Loucy (cell line): Measurements from ENCODE around the gene MICALL1.

Experiments
- H2AFZ ChIP-seq: fragments of 200-600 bp; sonication (generic); 2 replicates; pipeline ENCODE4 v1.6.0; 2016; ENCODE audit warnings: antibody characterized with exemption, mild to moderate bottlenecking, low read length, moderate library complexity
- H3F3A ChIP-seq: fragments of 200-600 bp; 2 replicates; pipeline ENCODE4 v1.6.0; 2016; ENCODE audit warnings: antibody characterized with exemption, low read depth, mild to moderate bottlenecking
- H3K27me3 ChIP-seq: fragments of 200-600 bp; sonication (generic); 2 replicates; pipeline ENCODE4 v1.6.1; 2014; ENCODE audit warnings: low read length, mild to moderate bottlenecking; ENCODE audit not compliant: insufficient read depth, poor library complexity, severe bottlenecking
- H3K36me3 ChIP-seq: fragments of 200-600 bp; sonication (generic); 2 replicates; pipeline ENCODE4 v1.6.1; 2016; ENCODE audit warnings: low read length; ENCODE audit not compliant: insufficient read depth
- H3K4me1 ChIP-seq: fragments of 200-600 bp; sonication (generic); 2 replicates; pipeline ENCODE4 v1.5.1; 2014; ENCODE audit warnings: low read length, mild to moderate bottlenecking; ENCODE audit not compliant: insufficient read depth, poor library complexity, severe bottlenecking
- H3K4me2 ChIP-seq: fragments of 200-600 bp; sonication (generic); 2 replicates; pipeline ENCODE4 v1.6.0; 2014; ENCODE audit warnings: antibody characterized with exemption, low read length, low read depth, mild to moderate bottlenecking; ENCODE audit not compliant: poor library complexity, severe bottlenecking
- H3K4me3 ChIP-seq: fragments of 200-600 bp; sonication (generic); 2 replicates; pipeline ENCODE4 v1.5.1; 2014; ENCODE audit warnings: low read length, mild to moderate bottlenecking, mixed read lengths; ENCODE audit not compliant: poor library complexity, severe bottlenecking
- H3K79me2 ChIP-seq: fragments of 200-600 bp; sonication (generic); 2 replicates; pipeline ENCODE4 v1.6.1; 2014; ENCODE audit warnings: low read length; ENCODE audit not compliant: insufficient read depth
- H3K9ac ChIP-seq: fragments of 200-600 bp; sonication (generic); 2 replicates; pipeline ENCODE4 v1.6.0; 2014; ENCODE audit warnings: mild to moderate bottlenecking, low read depth, low read length, moderate library complexity; ENCODE audit not compliant: poor library complexity, severe bottlenecking
- H3K9me2 ChIP-seq: fragments of 200-600 bp; sonication (generic); replicated peaks from 2 replicates; pipeline ENCODE4 v1.6.1; 2016; ENCODE audit warnings: low read depth, low read length, mixed read lengths
- H3K9me3 ChIP-seq: fragments of 200-600 bp; sonication (generic); 2 replicates; pipeline ENCODE4 v1.6.1; 2014; ENCODE audit warnings: mild to moderate bottlenecking, antibody characterized with exemption, low read length, low read depth; ENCODE audit not compliant: insufficient read depth
- H4K20me1 ChIP-seq: fragments of 200-600 bp; sonication (generic); 2 replicates; pipeline ENCODE4 v1.6.0; 2014; ENCODE audit warnings: antibody characterized with exemption, low read length, mild to moderate bottlenecking; ENCODE audit not compliant: insufficient read depth, poor library complexity, severe bottlenecking
- EZH2phosphoT487 ChIP-seq: fragments of 200-600 bp; IDR thresholded peaks from 2 replicates; pipeline ENCODE4 v1.6.1; 2018; ENCODE audit warnings: antibody characterized with exemption, mild to moderate bottlenecking, moderate library complexity, borderline replicate concordance
- TF ChIP-seq, protein P1 (sequence below): fragments of 200-600 bp; sonication (generic); conservative IDR thresholded peaks from 2 replicates; pipeline ENCODE4 v1.5.1; 2014; ENCODE audit warnings: mild to moderate bottlenecking, antibody characterized with exemption, low read length

The MICALL1 gene

GRCh38 chr22:37926771-37927636 lies 20.9 kb downstream of the MICALL1 start:
- TF ChIP-seq EZH2phosphoT487 = no peak
- TF ChIP-seq, protein P1, sequence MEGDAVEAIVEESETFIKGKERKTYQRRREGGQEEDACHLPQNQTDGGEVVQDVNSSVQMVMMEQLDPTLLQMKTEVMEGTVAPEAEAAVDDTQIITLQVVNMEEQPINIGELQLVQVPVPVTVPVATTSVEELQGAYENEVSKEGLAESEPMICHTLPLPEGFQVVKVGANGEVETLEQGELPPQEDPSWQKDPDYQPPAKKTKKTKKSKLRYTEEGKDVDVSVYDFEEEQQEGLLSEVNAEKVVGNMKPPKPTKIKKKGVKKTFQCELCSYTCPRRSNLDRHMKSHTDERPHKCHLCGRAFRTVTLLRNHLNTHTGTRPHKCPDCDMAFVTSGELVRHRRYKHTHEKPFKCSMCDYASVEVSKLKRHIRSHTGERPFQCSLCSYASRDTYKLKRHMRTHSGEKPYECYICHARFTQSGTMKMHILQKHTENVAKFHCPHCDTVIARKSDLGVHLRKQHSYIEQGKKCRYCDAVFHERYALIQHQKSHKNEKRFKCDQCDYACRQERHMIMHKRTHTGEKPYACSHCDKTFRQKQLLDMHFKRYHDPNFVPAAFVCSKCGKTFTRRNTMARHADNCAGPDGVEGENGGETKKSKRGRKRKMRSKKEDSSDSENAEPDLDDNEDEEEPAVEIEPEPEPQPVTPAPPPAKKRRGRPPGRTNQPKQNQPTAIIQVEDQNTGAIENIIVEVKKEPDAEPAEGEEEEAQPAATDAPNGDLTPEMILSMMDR = no peak
- H3F3A ChIP-seq = no peaks in the 10 kb centered on the region
- no peak overlapping the region for H3K9ac ChIP-seq
- H3K4me3 ChIP-seq = no peak overlapping the region
- H3K27me3 ChIP-seq = no peaks in the 10 kb centered on the region
- peaks cover 22% of the 10 kb centered on the region; the same call in 1 of the 2 replicates for H3K36me3 ChIP-seq
- H3K4me2 ChIP-seq = no peak overlapping the region
- H4K20me1 ChIP-seq = no peaks in the 10 kb centered on the region
- H3K4me1 ChIP-seq = no peaks in the 10 kb centered on the region
- H3K9me3 ChIP-seq = no peaks in the 10 kb centered on the region
- no peaks in the 10 kb centered on the region for H3K79me2 ChIP-seq
- H3K9me2 ChIP-seq = no peaks in the 10 kb centered on the region
- H2AFZ ChIP-seq = no peak overlapping the region

- Histone ChIP-seq H3K9ac (no peak overlapping the region), H3K36me3 (peaks cover 23% of the 10 kb centered on the region; the same call in 1 of the 2 replicates), H3F3A (no peaks in the 10 kb centered on the region), H3K9me2 (no peaks in the 10 kb centered on the region), H2AFZ (no peak overlapping the region), H4K20me1 (no peaks in the 10 kb centered on the region), H3K9me3 (no peaks in the 10 kb centered on the region), H3K4me3 (no peak overlapping the region), H3K27me3 (no peaks in the 10 kb centered on the region), H3K4me2 (no peak overlapping the region), H3K4me1 (no peaks in the 10 kb centered on the region), H3K79me2 (no peaks in the 10 kb centered on the region)
- TF ChIP-seq, protein P1 = no peak
- TF ChIP-seq EZH2phosphoT487 = no peak
Observed at GRCh38 chr22:37927637-37927936, 21.5 kb downstream of the MICALL1 start.

DNA sequence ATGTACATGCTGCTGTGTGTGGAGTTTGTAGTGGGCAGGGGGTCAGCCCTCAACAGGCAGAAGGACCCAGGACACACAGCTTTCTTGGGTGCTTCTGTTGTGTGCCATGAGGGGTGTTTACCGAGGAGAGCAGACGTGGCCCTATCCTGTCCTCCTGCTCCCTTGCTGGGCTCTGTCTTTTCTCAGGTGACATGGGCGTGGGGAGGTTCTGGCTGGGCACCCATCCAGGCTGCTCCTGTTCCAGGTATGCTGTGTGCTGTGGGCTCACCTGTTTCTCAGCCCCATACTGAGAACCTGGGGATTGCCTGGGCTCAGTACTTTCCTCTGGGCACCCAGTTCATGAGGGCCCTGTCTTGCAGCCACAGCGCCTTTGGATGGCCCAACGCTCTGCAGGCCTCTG lies 23.3 kb downstream of the MICALL1 start:
- Histone ChIP-seq H2AFZ (no peak overlapping the region), H3K27me3 (no peaks in the 10 kb centered on the region), H3K9me2 (no peaks in the 10 kb centered on the region), H3K4me3 (no peak overlapping the region), H3F3A (no peaks in the 10 kb centered on the region), H3K36me3 (peaks cover 30% of the 10 kb centered on the region; the same call in 1 of the 2 replicates), H3K4me2 (no peak overlapping the region), H3K4me1 (peaks cover 3% of the 10 kb centered on the region), H3K9me3 (no peaks in the 10 kb centered on the region), H4K20me1 (no peaks in the 10 kb centered on the region), H3K9ac (no peak overlapping the region), H3K79me2 (no peaks in the 10 kb centered on the region)
- no peak for TF ChIP-seq EZH2phosphoT487
- TF ChIP-seq, protein P1 = no peak
